Trophoblast cell (in vitro differentiated cells and primary cell): ENCODE results near the gene MINPP1.

Experiments used
- DNase-seq, 2 donors: peaks; one replicate each; pipeline ENCODE4 v3.0.0-alpha.2; 2016
- H2AFZ ChIP-seq: 2 replicates; pipeline ENCODE4 v1.6.1; 2013; ENCODE audit warnings: low read length, moderate library complexity, mild to moderate bottlenecking; ENCODE audit not compliant: insufficient read depth, poor library complexity
- H2AK5ac ChIP-seq: 2 replicates; pipeline ENCODE4 v1.6.1; 2013; ENCODE audit warnings: mild to moderate bottlenecking, low read length
- H2BK120ac ChIP-seq: 2 replicates; pipeline ENCODE4 v1.6.1; 2013; ENCODE audit warnings: low read length, mild to moderate bottlenecking, moderate library complexity; ENCODE audit not compliant: insufficient read depth, poor library complexity
- H2BK12ac ChIP-seq: 2 replicates; pipeline ENCODE4 v1.6.1; 2013; ENCODE audit warnings: mild to moderate bottlenecking, low read length, moderate library complexity
- H2BK5ac ChIP-seq: 2 replicates; pipeline ENCODE4 v1.6.1; 2013; ENCODE audit warnings: low read length, low read depth, moderate library complexity, mild to moderate bottlenecking; ENCODE audit not compliant: poor library complexity
- H3K14ac ChIP-seq: 2 replicates; pipeline ENCODE4 v1.6.1; 2013; ENCODE audit warnings: mild to moderate bottlenecking, low read length
- H3K18ac ChIP-seq: 2 replicates; pipeline ENCODE4 v1.6.1; 2013; ENCODE audit warnings: mild to moderate bottlenecking, low read length
- H3K23ac ChIP-seq: 2 replicates; pipeline ENCODE4 v1.6.1; 2013; ENCODE audit warnings: low read length
- H3K27ac ChIP-seq: 2 replicates; pipeline ENCODE4 v1.5.1; 2013; ENCODE audit warnings: low read depth, mild to moderate bottlenecking, inconsistent platforms, low read length, moderate library complexity
- H3K27me3 ChIP-seq: 2 replicates; pipeline ENCODE4 v1.6.1; 2013; ENCODE audit warnings: inconsistent platforms, mild to moderate bottlenecking, low read length, moderate library complexity; ENCODE audit not compliant: insufficient read depth
- H3K36me3 ChIP-seq, 2 experiments: 1 replicate in 1 of 2; 2 replicates in 1 of 2; pipeline ENCODE4 v1.6.1; 2013; ENCODE audit warnings: low read length in 2 of 2, mild to moderate bottlenecking in 2 of 2, moderate library complexity in 1 of 2; ENCODE audit not compliant: insufficient read depth in 2 of 2, control insufficient read depth in 1 of 2
- H3K4ac ChIP-seq: 2 replicates; pipeline ENCODE4 v1.6.1; 2013; ENCODE audit warnings: low read depth, mild to moderate bottlenecking, low read length, moderate library complexity
- H3K4me1 ChIP-seq, 2 experiments: 1 replicate in 1 of 2; 2 replicates in 1 of 2; pipeline ENCODE4 v1.6.1; 2013; ENCODE audit warnings: low read length in 2 of 2, mild to moderate bottlenecking in 2 of 2, moderate library complexity in 1 of 2; ENCODE audit not compliant: insufficient read depth in 2 of 2, control insufficient read depth in 1 of 2
- H3K4me2 ChIP-seq: 2 replicates; pipeline ENCODE4 v1.6.1; 2013; ENCODE audit warnings: inconsistent platforms, mild to moderate bottlenecking, low read length, moderate library complexity
- H3K4me3 ChIP-seq: 2 replicates; pipeline ENCODE4 v1.5.1; 2013; ENCODE audit warnings: mild to moderate bottlenecking, low read depth, low read length, inconsistent platforms
- H3K79me1 ChIP-seq: one replicate; pipeline ENCODE4 v1.6.1; 2013; ENCODE audit warnings: low read length
- H3K79me2 ChIP-seq: 2 replicates; pipeline ENCODE4 v1.6.1; 2013; ENCODE audit warnings: low read length, mild to moderate bottlenecking; ENCODE audit not compliant: control insufficient read depth, insufficient read depth, poor library complexity
- H3K9ac ChIP-seq: 2 replicates; pipeline ENCODE4 v1.6.1; 2013; ENCODE audit warnings: mild to moderate bottlenecking, low read length
- H3K9me3 ChIP-seq: 2 replicates; pipeline ENCODE4 v1.6.1; 2013; ENCODE audit warnings: low read depth, mild to moderate bottlenecking, control low read depth, inconsistent platforms, low read length; ENCODE audit not compliant: insufficient read depth
- H4K12ac ChIP-seq: 2 replicates; pipeline ENCODE4 v1.6.1; 2013; ENCODE audit warnings: low read depth, mild to moderate bottlenecking, low read length, moderate library complexity
- H4K8ac ChIP-seq: 2 replicates; pipeline ENCODE4 v1.6.1; 2013; ENCODE audit warnings: low read depth, mild to moderate bottlenecking, low read length, moderate library complexity
- H4K91ac ChIP-seq: one replicate; pipeline ENCODE4 v1.6.1; 2013; ENCODE audit warnings: low read depth, mild to moderate bottlenecking, low read length, moderate library complexity
- WGBS: extraction: QIAGEN DNeasy Blood & Tissue Kit; methylation state at CpG from one replicate; pipeline ENCODE4 v1.1.7; 2013; ENCODE audit warnings: missing lambda C conversion rate; ENCODE audit not compliant: insufficient read length, insufficient coverage; ENCODE audit errors: extremely low coverage; 5-methylcytosine and 5-hydroxymethylcytosine counted together

Gene MINPP1

GRCh38 chr10:87503886-87504285 is 807 bp upstream of the MINPP1 start:
- H3K79me1 ChIP-seq, result peaks cover 6% of the 10 kb centered on the region
- WGBS, result no CpG with 5 or more reads among the region's 6 CpGs
- H3K27ac ChIP-seq, result no peak overlapping the region
- H3K4me2 ChIP-seq, result peak overlapping the region; percentile 87
- no peak overlapping the region for H4K12ac ChIP-seq
- no peak overlapping the region for H3K14ac ChIP-seq
- no peak overlapping the region for H2BK12ac ChIP-seq
- H2BK120ac ChIP-seq, result no peak overlapping the region
- peaks cover 0 to under 1% of the 10 kb centered on the region in 2 experiments for H3K36me3 ChIP-seq
- H2AK5ac ChIP-seq, result no peak overlapping the region
- no peak overlapping the region for H3K18ac ChIP-seq
- no peak overlapping the region for H3K9ac ChIP-seq
- H3K4ac ChIP-seq, result no peak overlapping the region
- DNase-seq, result no peak
- H3K27me3 ChIP-seq, result no peaks in the 10 kb centered on the region
- peaks cover 2% of the 10 kb centered on the region for H3K79me2 ChIP-seq
- H3K9me3 ChIP-seq, result peaks cover 3% of the 10 kb centered on the region
- peak overlapping the region; percentile 80 for H2AFZ ChIP-seq
- H3K4me1 ChIP-seq, result peaks cover 0 to 2% of the 10 kb centered on the region in 2 experiments
- peak overlapping the region; percentile 95 for H4K8ac ChIP-seq
- no peak overlapping the region for H3K23ac ChIP-seq
- no peak overlapping the region for H2BK5ac ChIP-seq
- no peak overlapping the region for H4K91ac ChIP-seq
- H3K4me3 ChIP-seq, result no peak overlapping the region

GRCh38 chr10:87504307-87504639 is 420 bp upstream of the MINPP1 start:
- H2BK120ac ChIP-seq, result no peak overlapping the region
- peak overlapping the region; percentile 95 for H4K8ac ChIP-seq
- H3K14ac ChIP-seq, result peak overlapping the region; percentile 71
- H2BK5ac ChIP-seq, result no peak overlapping the region
- WGBS, result no CpG with 5 or more reads among the region's 10 CpGs
- peaks cover 0 to 1% of the 10 kb centered on the region in 2 experiments for H3K36me3 ChIP-seq
- peaks cover 0 to 2% of the 10 kb centered on the region in 2 experiments for H3K4me1 ChIP-seq
- H3K9me3 ChIP-seq, result peaks cover 3% of the 10 kb centered on the region
- peaks cover 6% of the 10 kb centered on the region for H3K79me1 ChIP-seq
- peak overlapping the region; percentile 80 for H2AFZ ChIP-seq
- no peaks in the 10 kb centered on the region for H3K27me3 ChIP-seq
- H3K27ac ChIP-seq, result no peak overlapping the region
- no peak overlapping the region for H2AK5ac ChIP-seq
- H3K23ac ChIP-seq, result no peak overlapping the region
- H3K18ac ChIP-seq, result no peak overlapping the region
- H3K9ac ChIP-seq, result peak overlapping the region; percentile 67
- H4K91ac ChIP-seq, result peak overlapping the region; percentile 57
- peaks cover 2% of the 10 kb centered on the region for H3K79me2 ChIP-seq
- H4K12ac ChIP-seq, result peak overlapping the region; percentile 73
- H3K4me2 ChIP-seq, result peak overlapping the region; percentile 87
- H2BK12ac ChIP-seq, result no peak overlapping the region
- no peak overlapping the region for H3K4ac ChIP-seq
- H3K4me3 ChIP-seq, result peak overlapping the region; percentile 96
- DNase-seq, result no peak

GRCh38 chr10:87505366-87506111 is 846 bp downstream of the MINPP1 start:
- peaks cover 0 to 1% of the 10 kb centered on the region in 2 experiments for H3K36me3 ChIP-seq
- WGBS, result no CpG with 5 or more reads among the region's 41 CpGs
- H3K27me3 ChIP-seq, result no peaks in the 10 kb centered on the region
- H3K14ac ChIP-seq, result no peak overlapping the region
- peaks cover 3% of the 10 kb centered on the region for H3K9me3 ChIP-seq
- peaks cover 0 to 2% of the 10 kb centered on the region in 2 experiments for H3K4me1 ChIP-seq
- peak overlapping the region; percentile 87 for H3K4me2 ChIP-seq
- H3K79me2 ChIP-seq, result peaks cover 2% of the 10 kb centered on the region
- H2AK5ac ChIP-seq, result no peak overlapping the region
- H2BK120ac ChIP-seq, result no peak overlapping the region
- peak overlapping the region; percentile 9 for H3K18ac ChIP-seq
- peak overlapping the region; percentile 25 for H4K12ac ChIP-seq
- peak overlapping the region; percentile 95 for H4K8ac ChIP-seq
- H2BK12ac ChIP-seq, result no peak overlapping the region
- H2BK5ac ChIP-seq, result no peak overlapping the region
- no peak overlapping the region for H3K4ac ChIP-seq
- H3K27ac ChIP-seq, result no peak overlapping the region
- H3K9ac ChIP-seq, result peak overlapping the region; percentile 79
- H3K23ac ChIP-seq, result no peak overlapping the region
- H3K4me3 ChIP-seq, result peak overlapping the region; percentile 96
- no peak overlapping the region for H4K91ac ChIP-seq
- peak overlapping the region; percentile 71 for H2AFZ ChIP-seq
- peaks cover 6% of the 10 kb centered on the region for H3K79me1 ChIP-seq
- peak; percentile 65 to 70 for DNase-seq

- H3K4ac ChIP-seq, result no peak overlapping the region
- peaks cover 0 to 2% of the 10 kb centered on the region in 2 experiments for H3K4me1 ChIP-seq
- H2AFZ ChIP-seq, result no peak overlapping the region
- DNase-seq, result no peak
- no peak overlapping the region for H3K18ac ChIP-seq
- H3K79me2 ChIP-seq, result peaks cover 2% of the 10 kb centered on the region
- H2BK5ac ChIP-seq, result no peak overlapping the region
- WGBS, result no CpG with 5 or more reads among the region's 3 CpGs
- no peak overlapping the region for H2AK5ac ChIP-seq
- H4K8ac ChIP-seq, result no peak overlapping the region
- H3K4me3 ChIP-seq, result no peak overlapping the region
- no peak overlapping the region for H4K91ac ChIP-seq
- peaks cover 3% of the 10 kb centered on the region for H3K9me3 ChIP-seq
- no peak overlapping the region for H3K9ac ChIP-seq
- H3K23ac ChIP-seq, result no peak overlapping the region
- no peaks in the 10 kb centered on the region for H3K27me3 ChIP-seq
- H3K14ac ChIP-seq, result no peak overlapping the region
- no peak overlapping the region for H4K12ac ChIP-seq
- H3K27ac ChIP-seq, result no peak overlapping the region
- peaks cover 6% of the 10 kb centered on the region for H3K79me1 ChIP-seq
- H3K4me2 ChIP-seq, result no peak overlapping the region
- no peak overlapping the region for H2BK120ac ChIP-seq
- H2BK12ac ChIP-seq, result no peak overlapping the region
- H3K36me3 ChIP-seq, result peaks cover 0 to 1% of the 10 kb centered on the region in 2 experiments
These were observed 2.3 kb downstream of the MINPP1 start for GRCh38 chr10:87506956-87507355.
